D721Med (cell line): ENCODE measurements around the gene UGT1A4.

ENCODE experiments used
- DNase-seq: peaks from one replicate; pipeline ENCODE4 v3.0.0; 2011; ENCODE audit warnings: low spot score; ENCODE audit not compliant: insufficient read length
- FAIRE-seq: peaks from 2 replicates; lab custom pipeline; 2011; peaks lifted over from hg19 to GRCh38; lab: Jason Lieb, UNC
- TF ChIP-seq, protein P1 (sequence below): IDR thresholded peaks from 2 replicates; pipeline ENCODE4 v1.5.1; 2012; ENCODE audit warnings: mild to moderate bottlenecking, control low read depth; ENCODE audit not compliant: insufficient read depth; ENCODE audit errors: missing control alignments

Gene UGT1A4

GRCh38 chr2:233791883-233792329 lies 73.4 kb downstream of the UGT1A4 start:
- no peak for FAIRE-seq
- TF ChIP-seq, protein P1, sequence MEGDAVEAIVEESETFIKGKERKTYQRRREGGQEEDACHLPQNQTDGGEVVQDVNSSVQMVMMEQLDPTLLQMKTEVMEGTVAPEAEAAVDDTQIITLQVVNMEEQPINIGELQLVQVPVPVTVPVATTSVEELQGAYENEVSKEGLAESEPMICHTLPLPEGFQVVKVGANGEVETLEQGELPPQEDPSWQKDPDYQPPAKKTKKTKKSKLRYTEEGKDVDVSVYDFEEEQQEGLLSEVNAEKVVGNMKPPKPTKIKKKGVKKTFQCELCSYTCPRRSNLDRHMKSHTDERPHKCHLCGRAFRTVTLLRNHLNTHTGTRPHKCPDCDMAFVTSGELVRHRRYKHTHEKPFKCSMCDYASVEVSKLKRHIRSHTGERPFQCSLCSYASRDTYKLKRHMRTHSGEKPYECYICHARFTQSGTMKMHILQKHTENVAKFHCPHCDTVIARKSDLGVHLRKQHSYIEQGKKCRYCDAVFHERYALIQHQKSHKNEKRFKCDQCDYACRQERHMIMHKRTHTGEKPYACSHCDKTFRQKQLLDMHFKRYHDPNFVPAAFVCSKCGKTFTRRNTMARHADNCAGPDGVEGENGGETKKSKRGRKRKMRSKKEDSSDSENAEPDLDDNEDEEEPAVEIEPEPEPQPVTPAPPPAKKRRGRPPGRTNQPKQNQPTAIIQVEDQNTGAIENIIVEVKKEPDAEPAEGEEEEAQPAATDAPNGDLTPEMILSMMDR: no peak
- no peak for DNase-seq

GRCh38 chr2:233792720-233793119 lies 74.2 kb downstream of the UGT1A4 start:
- TF ChIP-seq, protein P1: no peak
- DNase-seq (no peak), FAIRE-seq (no peak)

DNA sequence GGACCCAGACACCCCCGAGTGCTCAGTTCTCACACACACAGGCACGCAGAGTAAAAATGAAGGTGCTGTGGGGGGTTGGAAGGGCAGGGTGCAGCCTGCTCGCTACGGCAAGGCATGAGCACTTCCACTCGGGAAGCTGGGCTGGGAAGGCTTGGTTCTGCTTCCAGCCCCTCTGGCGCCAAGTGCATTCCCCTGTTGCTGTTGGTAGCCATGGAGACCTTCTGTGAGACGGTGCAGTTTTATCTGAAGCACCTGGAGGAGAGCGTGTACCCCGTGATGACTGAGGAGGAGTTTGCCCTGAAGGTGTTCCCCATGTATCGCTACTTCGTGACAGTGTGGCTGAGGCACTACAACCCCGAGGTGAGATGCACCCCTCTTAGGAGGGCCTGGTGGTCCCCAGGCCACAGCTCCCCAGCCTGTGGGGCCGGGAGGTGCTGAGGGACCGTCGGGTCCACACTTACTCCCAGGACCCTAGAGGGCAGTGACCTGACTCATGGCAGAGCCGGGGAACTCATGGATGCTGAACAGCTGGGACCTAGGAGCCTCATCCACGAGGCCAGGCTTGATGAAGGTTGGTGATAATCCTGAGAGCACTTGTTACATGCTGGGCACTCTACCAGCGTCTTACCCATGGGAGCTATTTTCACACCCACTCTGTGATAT lies 75.1 kb downstream of the UGT1A4 start:
- no peak for FAIRE-seq

GRCh38 chr2:233794128-233794658 lies 75.7 kb downstream of the UGT1A4 start:
- no peak for FAIRE-seq
- DNase-seq: no peak
- TF ChIP-seq, protein P1: no peak

More for the DNA sequence above, 75.1 kb downstream of the UGT1A4 start:
- DNase-seq: no peak
- TF ChIP-seq, protein P1: no peak

GRCh38 chr2:233795735-233796171 lies 77.2 kb downstream of the UGT1A4 start:
- no peak for DNase-seq
- no peak for FAIRE-seq
- TF ChIP-seq, protein P1: no peak

GRCh38 chr2:233796254-233796653 lies 77.7 kb downstream of the UGT1A4 start:
- FAIRE-seq: no peak
- DNase-seq: no peak
- TF ChIP-seq, protein P1: no peak
